NOMO-1 (cell line): ENCODE data around the gene OR8K5.
"Not testable (repeated sequence)": the region's sequence is repeated elsewhere in the genome, so short reads cannot be mapped to it uniquely, and the experiment has no call there.

ENCODE experiments used
- DNase-seq, 2 experiments: peaks; one replicate each; lab custom pipeline; 2025; ENCODE audit not compliant: unreplicated experiment in 2 of 2; lab: John Stamatoyannopoulos, UW

The OR8K5 gene, protein sequence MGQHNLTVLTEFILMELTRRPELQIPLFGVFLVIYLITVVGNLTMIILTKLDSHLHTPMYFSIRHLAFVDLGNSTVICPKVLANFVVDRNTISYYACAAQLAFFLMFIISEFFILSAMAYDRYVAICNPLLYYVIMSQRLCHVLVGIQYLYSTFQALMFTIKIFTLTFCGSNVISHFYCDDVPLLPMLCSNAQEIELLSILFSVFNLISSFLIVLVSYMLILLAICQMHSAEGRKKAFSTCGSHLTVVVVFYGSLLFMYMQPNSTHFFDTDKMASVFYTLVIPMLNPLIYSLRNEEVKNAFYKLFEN

DNA sequence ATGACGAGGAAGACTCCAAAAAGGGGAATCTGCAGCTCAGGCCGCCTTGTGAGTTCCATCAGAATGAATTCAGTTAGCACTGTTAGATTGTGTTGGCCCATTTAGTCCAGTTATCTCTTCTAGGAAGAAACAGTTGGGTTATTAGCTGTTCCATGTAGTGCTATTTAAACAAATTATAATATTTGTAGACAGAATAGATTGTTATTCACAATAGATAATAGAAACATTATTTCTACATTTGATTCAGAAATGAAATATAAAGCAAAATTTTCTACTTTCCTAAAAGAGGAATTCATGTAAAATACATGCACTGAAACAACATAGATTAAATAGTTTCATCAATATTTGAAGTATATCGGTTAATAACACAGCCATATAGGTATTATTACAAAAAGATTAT lies at the start of gene OR8K5:
Gene OR8K5, minus strand, starts transcription at position 101 of the 400 bp plus-strand sequence. Its CDS starts 0 bp downstream, at position 101.
- no peak for DNase-seq

DNA sequence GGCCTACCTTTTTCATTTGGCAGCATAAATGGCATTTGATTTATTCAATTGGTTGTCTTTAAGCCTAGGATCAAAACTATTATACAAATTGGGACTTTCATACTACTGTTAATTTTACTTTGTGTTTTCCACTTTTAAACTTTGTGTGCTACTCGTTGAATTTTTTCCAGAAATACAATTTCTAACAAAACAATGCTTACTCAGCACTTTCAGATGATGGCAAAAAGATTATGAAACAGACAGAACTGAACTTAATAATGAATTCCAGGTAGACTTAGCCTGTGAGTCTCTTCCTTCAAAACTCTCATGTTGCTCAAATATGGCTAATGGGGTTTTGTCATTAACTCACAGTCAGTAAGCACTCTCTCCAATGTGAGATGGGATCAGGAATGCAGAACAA lies 47.7 kb upstream of the OR8K5 start:
- DNase-seq = no peak

DNA sequence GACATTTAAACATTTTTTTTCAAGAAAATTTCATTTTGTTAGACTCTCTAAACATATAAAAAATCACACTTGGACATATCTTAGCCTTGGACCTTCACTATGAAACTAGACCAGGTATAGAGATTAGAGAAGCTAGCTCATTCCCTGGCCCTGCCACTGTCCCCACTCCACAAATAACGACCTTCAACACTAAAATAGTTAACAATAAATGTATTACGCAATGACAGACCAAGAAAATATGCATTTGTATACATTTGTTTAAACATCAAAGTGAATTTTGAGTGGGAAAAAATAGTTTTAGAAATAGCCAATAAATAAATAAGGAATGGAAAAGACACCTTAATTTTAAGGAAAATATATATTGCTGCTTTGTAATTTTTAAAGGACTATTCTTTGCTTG lies 37.2 kb upstream of the OR8K5 start:
- DNase-seq = no peak

DNA sequence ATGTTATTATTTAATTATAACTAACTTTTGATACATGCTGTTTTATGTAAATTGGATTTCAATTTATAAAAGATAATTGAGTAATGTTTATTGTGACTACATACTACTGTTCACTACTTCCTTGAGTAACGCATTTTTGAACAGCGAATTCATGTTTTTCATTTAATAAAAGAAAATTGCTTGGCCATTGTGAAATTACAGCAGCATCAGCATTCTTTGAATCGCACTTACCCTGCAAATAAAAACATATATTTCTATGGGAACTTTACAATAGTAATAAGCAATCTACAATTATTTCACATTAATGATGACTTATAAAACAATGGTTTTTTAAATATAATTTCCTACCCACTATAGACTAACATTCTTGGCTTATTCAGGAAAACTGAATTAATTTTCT lies 36.6 kb upstream of the OR8K5 start:
- no peak for DNase-seq

DNA sequence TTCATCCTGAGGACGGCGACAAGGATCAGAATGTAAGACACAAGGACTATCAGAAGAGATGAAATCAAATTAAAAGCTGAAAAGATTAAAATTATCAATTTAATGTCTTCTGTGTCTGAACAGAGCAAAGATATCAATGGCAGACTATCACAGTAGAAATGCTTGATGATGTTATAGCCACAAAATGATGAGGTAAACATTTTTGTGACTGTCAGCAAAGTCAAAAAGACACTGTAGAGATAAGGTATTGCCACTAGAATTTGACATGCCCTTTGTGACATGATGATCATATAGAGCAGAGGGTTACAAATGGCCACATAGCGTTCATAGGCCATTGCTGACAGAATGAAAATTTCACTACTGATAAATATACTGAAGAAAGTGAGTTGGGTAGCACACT lies 28.5 kb upstream of the OR8K5 start:
- no peak for DNase-seq

DNA sequence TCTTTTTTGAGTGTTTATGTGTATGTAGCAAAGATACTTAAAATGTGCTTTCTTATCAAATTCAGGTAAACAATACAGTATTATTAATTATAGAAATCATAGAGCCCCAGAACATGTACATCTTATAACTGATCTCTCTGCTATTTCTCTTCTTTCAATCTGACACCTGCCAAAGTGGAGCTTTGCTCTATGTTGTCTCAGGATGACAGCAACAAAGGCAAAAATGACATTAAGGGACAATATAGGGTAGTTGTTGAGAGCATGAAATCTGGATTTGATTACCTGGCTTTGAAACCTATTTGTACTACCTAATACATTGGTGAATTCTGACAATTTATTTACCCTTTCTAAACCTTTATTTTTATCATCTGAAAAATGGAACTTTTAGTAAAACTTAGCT lies 23.3 kb upstream of the OR8K5 start:
- no peak for DNase-seq

DNA sequence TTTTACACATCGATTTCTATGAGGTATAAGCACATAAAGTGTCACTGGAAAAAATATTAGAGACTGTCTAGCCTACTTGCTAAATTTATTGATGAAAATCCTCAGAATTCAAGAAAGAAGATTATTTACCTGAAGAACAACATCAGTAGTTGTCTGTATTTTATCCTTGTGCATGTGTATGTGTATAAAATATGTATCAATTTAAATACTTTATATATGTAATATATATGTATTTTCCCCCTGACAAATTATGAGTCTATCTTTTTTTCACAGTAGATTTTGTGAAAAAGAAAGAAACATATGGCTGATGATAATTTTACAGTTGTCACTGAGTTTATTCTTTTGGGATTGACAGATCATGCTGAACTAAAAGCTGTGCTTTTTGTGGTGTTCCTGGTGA lies 16.2 kb upstream of the OR8K5 start, which contains the start of gene OR5J2:
Gene OR5J2, plus strand, starts transcription at position 301 of the 400 bp plus-strand sequence. Its CDS starts 0 bp downstream, at position 301.
- no peak for DNase-seq

DNA sequence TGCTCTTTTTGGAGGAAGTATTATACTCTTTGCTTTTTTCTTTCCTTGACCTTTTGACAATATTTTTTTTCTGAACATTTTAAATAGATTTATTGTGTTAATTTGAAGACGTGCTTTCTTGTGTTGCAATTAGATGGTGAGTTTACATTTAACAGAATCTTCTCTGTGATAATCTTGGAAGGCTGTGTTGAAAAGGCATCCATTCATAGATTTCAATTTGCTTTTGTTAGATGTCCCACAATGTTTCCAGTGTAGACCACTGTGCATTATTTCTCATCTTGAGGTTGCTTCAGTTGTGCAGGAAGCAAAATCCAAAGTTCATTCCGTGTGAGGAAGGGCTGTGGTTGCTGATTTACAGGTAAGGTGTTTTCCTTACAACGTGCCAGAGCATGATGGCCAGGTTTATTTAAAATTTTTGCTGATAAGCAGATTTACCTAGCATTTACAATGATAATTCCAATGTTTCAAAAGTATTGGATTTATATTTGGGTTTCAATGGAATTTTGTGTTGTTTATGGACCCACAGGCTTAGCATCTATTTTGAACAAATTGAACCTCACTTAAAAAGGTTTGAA lies 12.2 kb upstream of the OR8K5 start:
- DNase-seq = no peak

DNA sequence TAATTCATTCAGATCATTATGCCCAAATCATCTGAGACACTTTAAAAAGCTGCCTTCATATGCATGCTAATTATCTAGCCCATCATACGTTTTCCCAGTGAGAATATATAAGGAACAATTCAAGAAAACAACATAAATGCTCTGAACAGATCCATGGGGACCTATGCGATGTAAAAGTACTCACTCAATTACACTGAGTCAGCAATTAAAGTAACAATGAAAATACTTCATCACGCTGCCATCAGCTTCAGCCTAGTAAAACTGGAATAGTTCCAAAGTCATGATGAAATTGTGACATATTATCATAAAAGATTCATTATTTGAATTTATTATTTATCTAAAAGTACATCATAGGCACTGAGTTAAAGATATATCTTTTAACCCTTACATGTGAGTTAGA lies 3.7 kb upstream of the OR8K5 start:
- no peak for DNase-seq

DNA sequence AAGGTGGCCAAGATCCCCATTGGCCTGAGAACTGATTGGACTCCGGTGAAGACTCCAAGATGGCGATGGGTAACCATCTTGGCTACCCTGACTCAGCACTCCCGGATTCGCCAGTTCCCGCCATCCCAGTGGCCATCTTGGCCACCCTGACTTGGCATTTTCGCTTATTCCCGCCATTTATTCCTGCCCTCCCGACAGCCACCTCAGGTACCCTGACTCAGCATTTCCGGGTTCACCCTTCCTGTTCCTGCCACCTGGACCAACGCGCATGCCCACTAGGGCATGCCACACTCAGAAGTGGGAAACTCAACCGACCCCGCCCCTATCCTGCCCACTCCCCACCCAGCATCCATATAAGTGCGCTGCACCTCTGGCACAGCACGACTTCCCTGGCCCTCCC lies 7.8 kb downstream of the OR8K5 start:
- no peak for DNase-seq

DNA sequence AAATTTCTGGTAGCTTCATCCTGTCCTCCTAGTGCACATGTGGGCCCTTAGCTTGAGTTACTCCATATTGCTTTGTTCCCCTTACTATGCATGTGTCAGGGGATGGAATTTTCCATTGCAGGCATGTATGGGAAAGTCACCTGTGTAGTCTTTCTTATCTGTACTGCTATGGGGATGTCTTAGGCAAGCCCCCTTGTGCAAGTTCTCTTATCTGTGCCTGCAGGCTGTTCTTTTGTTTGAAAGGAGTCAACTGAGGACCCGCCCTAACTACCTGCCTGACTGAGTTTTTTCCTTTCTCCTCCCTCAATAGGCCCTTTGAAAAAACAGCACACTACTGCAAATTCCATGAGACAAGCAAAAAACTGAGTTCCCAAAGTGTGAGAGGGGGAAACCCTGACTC lies 8.7 kb downstream of the OR8K5 start:
- DNase-seq = no peak

DNA sequence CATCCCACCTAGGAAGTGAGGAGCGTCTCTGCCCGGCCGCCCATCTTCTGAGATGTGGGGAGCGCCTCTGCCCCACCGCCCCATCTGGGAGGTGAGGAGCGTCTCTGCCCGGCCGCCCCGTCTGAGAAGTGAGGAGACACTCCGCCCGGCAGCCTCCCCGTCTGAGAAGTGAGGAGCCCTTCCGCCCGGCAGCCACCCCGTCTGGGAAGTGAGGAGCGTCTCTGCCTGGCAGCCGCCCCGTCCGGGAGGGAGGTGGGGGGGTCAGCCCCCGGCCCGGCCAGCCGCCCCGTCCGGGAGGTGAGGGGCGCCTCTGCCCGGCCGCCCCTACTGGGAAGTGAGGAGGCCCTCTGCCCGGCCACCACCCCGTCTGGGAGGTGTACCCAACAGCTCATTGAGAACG lies 16.4 kb downstream of the OR8K5 start:
- DNase-seq = not testable (repeated sequence)

DNA sequence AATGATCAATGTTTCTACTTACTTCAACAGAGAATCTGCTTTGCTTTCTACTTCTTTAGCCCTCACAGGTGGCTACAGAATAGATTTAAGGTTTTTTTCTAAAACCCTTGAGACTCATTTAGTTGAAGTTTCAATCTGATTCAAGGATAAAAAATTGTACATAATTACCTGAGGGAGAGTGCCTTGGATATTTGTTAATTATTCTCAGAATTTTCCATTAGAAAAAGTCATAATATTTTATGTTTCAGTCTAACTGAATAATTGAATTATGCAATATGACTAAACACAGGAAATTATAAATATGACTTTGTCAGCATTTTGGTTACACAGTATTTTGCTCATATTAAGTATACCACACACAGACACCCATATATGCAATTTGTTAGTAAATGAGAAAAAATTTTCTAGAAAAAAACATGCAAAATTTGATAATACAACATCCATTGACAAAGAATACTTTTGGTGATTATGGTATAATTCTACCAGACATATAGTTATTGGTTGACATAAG lies 19.9 kb downstream of the OR8K5 start, which contains the start of gene OR8J3:
Gene OR8J3, minus strand, starts transcription at position 51 of the 511 bp plus-strand sequence. CDS start 2,483 bp downstream, outside the sequence.
- DNase-seq = no peak

DNA sequence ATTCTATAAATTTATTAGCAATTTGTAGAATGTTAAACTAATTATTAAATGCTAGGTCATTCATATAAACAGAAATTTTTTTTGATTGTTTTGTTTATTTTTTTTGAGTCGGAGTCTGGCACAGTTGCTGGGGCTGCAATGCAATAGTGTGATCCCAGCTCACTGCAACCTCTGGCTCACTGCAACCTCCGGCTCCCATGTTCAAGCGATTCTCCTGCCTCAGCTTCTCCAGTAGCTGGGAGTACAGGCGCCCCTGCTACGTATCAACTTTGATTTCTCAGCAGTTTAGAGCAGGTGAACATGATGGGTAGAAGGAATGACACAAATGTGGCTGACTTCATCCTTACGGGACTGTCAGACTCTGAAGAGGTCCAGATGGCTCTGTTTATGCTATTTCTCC lies 38.0 kb downstream of the OR8K5 start, which contains the start of gene OR8H3:
Gene OR8H3, plus strand, starts transcription at position 301 of the 400 bp plus-strand sequence. Its CDS starts 0 bp downstream, at position 301.
- DNase-seq = no peak
